Upper lobe of left lung (tissue), 4 donors: ENCODE measurements around the gene EPPIN.
"Not testable (repeated sequence)": the region's sequence is repeated elsewhere in the genome, so short reads cannot be mapped to it uniquely, and the experiment has no call there.

ENCODE experiments used
- CTCF ChIP-seq, 6 experiments: fragments of 450-650 bp in 4 of 6; fragments of 200-600 bp in 2 of 6; sonication (generic) in 2 of 6; IDR thresholded peaks; one replicate each; pipeline ENCODE4 v1.5.1; 2016 to 2019; ENCODE audit warnings: antibody characterized with exemption in 6 of 6
- EP300 ChIP-seq, 4 donors: sonication (generic); formaldehyde crosslinking; IDR thresholded peaks; one replicate each; pipeline ENCODE4 v1.5.1; 2017; ENCODE audit warnings: antibody characterized with exemption in 4 of 4, control low read depth in 2 of 4
- POLR2A ChIP-seq, 4 donors: fragments of 450-650 bp; IDR thresholded peaks; one replicate each; pipeline ENCODE4 v1.5.1; 2016 to 2017; ENCODE audit warnings: antibody characterized with exemption in 4 of 4, mild to moderate bottlenecking in 2 of 4
- POLR2AphosphoS5 ChIP-seq, 2 donors: sonication (generic); formaldehyde crosslinking; IDR thresholded peaks; one replicate each; pipeline ENCODE4 v1.5.1; 2017; ENCODE audit warnings: antibody characterized with exemption in 2 of 2

GRCh38 chr20:45569650-45570049, 22.4 kb upstream of the EPPIN start:
- not testable (repeated sequence) for TF ChIP-seq CTCF, POLR2A, POLR2AphosphoS5, EP300 (IDR thresholded peaks at IDR 0.05)
